ENCODE data around the gene PRSS8.

The PRSS8 gene

GRCh38 chr16:31082368-31083045, 53.0 kb downstream of the PRSS8 start:
- no peak for DNase-seq (ENCODE audit: low read depth)

All from stimulated activated CD8-positive, alpha-beta memory T cell treated with anti-CD3 and anti-CD28 coated beads, Interleukin-12 subunit alpha, Interleukin-12 subunit beta, amount 100 ng/mL, for 1 hour (primary cell).